B cell (primary cell): Measurements from ENCODE around the gene TBXAS1. TPM values are rescaled to one million over a fixed set of nuclear protein-coding genes. Genes with fewer than 3 reads are reported as not detected.

Experiments used
- ATAC-seq: fragments of 200-7000 bp; cut with Tn5 transposase; one replicate; pipeline ENCODE4 v1.10.0; 2021; ENCODE audit warnings: low read depth, mild to moderate bottlenecking, moderate number of reproducible peaks, moderate library complexity
- CTCF ChIA-PET: fragments of 350-600 bp; sonication (Branson Sonifier 250); formaldehyde crosslinking; loops from one replicate; lab custom pipeline; 2021; ENCODE audit warnings: antibody characterized with exemption, inconsistent platforms; lab: Charles Lee
- POLR2A ChIA-PET: fragments of 350-600 bp; sonication (Branson Sonifier 250); formaldehyde crosslinking; loops from one replicate; lab custom pipeline; 2021; ENCODE audit warnings: antibody characterized with exemption; lab: Charles Lee
- DNase-seq: peaks from one replicate; pipeline ENCODE4 v3.0.0; 2013
- H2AFZ ChIP-seq: 2 replicates; pipeline ENCODE4 v1.6.1; 2012; ENCODE audit warnings: mild to moderate bottlenecking, low read depth, low read length; ENCODE audit not compliant: insufficient read depth, poor library complexity, severe bottlenecking
- H3K27ac ChIP-seq, 2 donors: 1 replicate in 1 of 2; 2 replicates in 1 of 2; pipeline ENCODE4 v1.5.1; 2012 to 2013; ENCODE audit warnings: low read length in 2 of 2, mild to moderate bottlenecking in 2 of 2, moderate library complexity in 1 of 2
- H3K27me3 ChIP-seq, 4 experiments: fragments of 200-600 bp in 1 of 4; sonication (generic) in 1 of 4; replicated peaks in 1 of 4; 1 replicate in 2 of 4; 2 replicates in 2 of 4; pipeline versions ENCODE4 v1.6.1 to v1.7.0; 2013 to 2016; ENCODE audit warnings: low read length in 3 of 4, mild to moderate bottlenecking in 2 of 4, mixed read lengths in 1 of 4, moderate library complexity in 1 of 4; ENCODE audit not compliant: insufficient read depth in 4 of 4, control insufficient read depth in 3 of 4; ENCODE audit errors: control extremely low read depth in 1 of 4
- H3K36me3 ChIP-seq, 2 experiments: replicated peaks in 1 of 2; 1 replicate in 1 of 2; 2 replicates in 1 of 2; pipeline versions ENCODE4 v1.6.1 to v1.7.1; 2013; ENCODE audit warnings: low read length in 1 of 2; ENCODE audit not compliant: insufficient read depth in 2 of 2, control insufficient read depth in 1 of 2; ENCODE audit errors: control extremely low read depth in 1 of 2, extremely low read depth in 1 of 2
- H3K4me1 ChIP-seq, 2 donors: fragments of 200-600 bp in 1 of 2; sonication (generic) in 1 of 2; 1 replicate in 1 of 2; 2 replicates in 1 of 2; pipeline versions ENCODE4 v1.5.1 to v1.6.1; 2013 to 2017; ENCODE audit warnings: low read length in 2 of 2; ENCODE audit not compliant: control insufficient read depth in 2 of 2, insufficient read depth in 2 of 2
- H3K4me2 ChIP-seq: replicated peaks from 2 replicates; pipeline ENCODE3; 2012; ENCODE audit warnings: mild to moderate bottlenecking, low read depth, low read length; ENCODE audit not compliant: poor library complexity, severe bottlenecking
- H3K4me3 ChIP-seq, 5 experiments: fragments of 200-600 bp in 1 of 5; sonication (generic) in 1 of 5; 1 replicate in 3 of 5; 2 replicates in 2 of 5; pipeline versions ENCODE4 v1.5.1 to v1.7.0; 2011 to 2016; ENCODE audit warnings: low read length in 4 of 5, mild to moderate bottlenecking in 4 of 5, low read depth in 2 of 5, control low read depth in 1 of 5, moderate library complexity in 1 of 5; ENCODE audit not compliant: insufficient read depth in 1 of 5; ENCODE audit errors: control extremely low read depth in 1 of 5, extremely low read depth in 1 of 5
- H3K79me2 ChIP-seq: fragments of 200-600 bp; sonication (generic); one replicate; pipeline ENCODE4 v1.6.0; 2016; ENCODE audit warnings: low read length; ENCODE audit not compliant: control insufficient read depth, insufficient read depth
- H3K9ac ChIP-seq: fragments of 200-600 bp; sonication (generic); 2 replicates; pipeline ENCODE4 v1.6.1; 2017; ENCODE audit warnings: mild to moderate bottlenecking, low read length, moderate library complexity
- H3K9me3 ChIP-seq, 3 donors: one replicate each; pipeline versions ENCODE4 v1.6.1 to v1.7.1; 2013; ENCODE audit warnings: low read length in 2 of 3; ENCODE audit not compliant: control insufficient read depth in 2 of 3, insufficient read depth in 1 of 3; ENCODE audit errors: control extremely low read depth in 1 of 3
- H4K20me1 ChIP-seq: 2 replicates; pipeline ENCODE4 v1.6.0; 2012; ENCODE audit warnings: mild to moderate bottlenecking, low read length; ENCODE audit not compliant: insufficient read depth, control insufficient read depth, poor library complexity, severe bottlenecking
- H3K27ac Mint-ChIP-seq: one replicate; pipeline ENCODE4 v1.8.0; 2021; ENCODE audit warnings: mixed read lengths
- H3K27me3 Mint-ChIP-seq: one replicate; pipeline ENCODE4 v1.8.0; 2021; ENCODE audit warnings: mixed read lengths
- H3K4me1 Mint-ChIP-seq: one replicate; pipeline ENCODE4 v1.8.0; 2021; ENCODE audit warnings: mixed read lengths
- H3K4me3 Mint-ChIP-seq: one replicate; pipeline ENCODE4 v1.8.0; 2021; ENCODE audit warnings: mixed read lengths
- H3K9me3 Mint-ChIP-seq: one replicate; pipeline ENCODE4 v1.8.0; 2022; ENCODE audit warnings: mixed read lengths; ENCODE audit not compliant: insufficient read depth
- EZH2 ChIP-seq: IDR thresholded peaks from 2 replicates; pipeline ENCODE4 v1.6.1; 2012; ENCODE audit warnings: borderline replicate concordance, low read depth, mild to moderate bottlenecking, moderate library complexity, low read length; ENCODE audit not compliant: insufficient read depth, poor library complexity, severe bottlenecking
- WGBS: methylation state at CpG from one replicate; pipeline ENCODE4 v1.1.5; 2013; ENCODE audit warnings: missing lambda C conversion rate; ENCODE audit not compliant: insufficient coverage; 5-methylcytosine and 5-hydroxymethylcytosine counted together
- intact Hi-C: fragments of 100-400 bp; cut with micrococcal nuclease; formaldehyde crosslinking; loops from one replicate; pipeline ENCODE4 v1.10.0; 2022
- polyA plus RNA-seq: library from polyadenylated mRNA; depleted of rRNA; stranded (reverse); fragments of >200 nt; gene quantifications from 2 replicates; pipeline ENCODE4 v1.2.3, GENCODE V29; 2012
- total RNA-seq, 2 donors: library from RNA; stranded (reverse); fragments of 120-200 nt in 1 of 2; gene quantifications; 1 replicate in 1 of 2; 2 replicates in 1 of 2; pipeline versions ENCODE4 v1.2.3 to v1.2.4, GENCODE V29; 2013 to 2022
- TF ChIP-seq, protein P1 (sequence below): fragments of 200-600 bp; IDR thresholded peaks from one replicate; pipeline ENCODE4 v1.8.0; 2022; ENCODE audit warnings: antibody characterized with exemption, mild to moderate bottlenecking

The TBXAS1 gene
- total and polyA plus RNA-seq, 2 donors (not counting 1 experiment from before 2014, with no cell fraction given), result 8.1 to 21.0 TPM

GRCh38 chr7:140056431-140057142, 227.5 kb downstream of the TBXAS1 start:
- DNase-seq (no peak), ATAC-seq (no peak)
- Histone ChIP-seq H3K36me3 (peaks cover 0 to 34% of the 10 kb centered on the region in 2 experiments), H3K4me1 (peaks cover 46 to 47% of the 10 kb centered on the region in 2 donors), H4K20me1 (peaks cover 51% of the 10 kb centered on the region), H3K27me3 (no peaks in the 10 kb centered on the region), H3K27ac (peak overlapping the region in 1 of 2 donors; percentile 81), H3K4me3 (no peak overlapping the region), H3K9ac (no peak overlapping the region), H3K79me2 (peaks cover 74% of the 10 kb centered on the region), H3K4me2 (no peak overlapping the region), H3K9me3 (no peaks in the 10 kb centered on the region), H2AFZ (no peak overlapping the region)
- no peak for TF ChIP-seq EZH2
- TF ChIP-seq, protein P1, sequence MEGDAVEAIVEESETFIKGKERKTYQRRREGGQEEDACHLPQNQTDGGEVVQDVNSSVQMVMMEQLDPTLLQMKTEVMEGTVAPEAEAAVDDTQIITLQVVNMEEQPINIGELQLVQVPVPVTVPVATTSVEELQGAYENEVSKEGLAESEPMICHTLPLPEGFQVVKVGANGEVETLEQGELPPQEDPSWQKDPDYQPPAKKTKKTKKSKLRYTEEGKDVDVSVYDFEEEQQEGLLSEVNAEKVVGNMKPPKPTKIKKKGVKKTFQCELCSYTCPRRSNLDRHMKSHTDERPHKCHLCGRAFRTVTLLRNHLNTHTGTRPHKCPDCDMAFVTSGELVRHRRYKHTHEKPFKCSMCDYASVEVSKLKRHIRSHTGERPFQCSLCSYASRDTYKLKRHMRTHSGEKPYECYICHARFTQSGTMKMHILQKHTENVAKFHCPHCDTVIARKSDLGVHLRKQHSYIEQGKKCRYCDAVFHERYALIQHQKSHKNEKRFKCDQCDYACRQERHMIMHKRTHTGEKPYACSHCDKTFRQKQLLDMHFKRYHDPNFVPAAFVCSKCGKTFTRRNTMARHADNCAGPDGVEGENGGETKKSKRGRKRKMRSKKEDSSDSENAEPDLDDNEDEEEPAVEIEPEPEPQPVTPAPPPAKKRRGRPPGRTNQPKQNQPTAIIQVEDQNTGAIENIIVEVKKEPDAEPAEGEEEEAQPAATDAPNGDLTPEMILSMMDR, result no peak
- intact Hi-C loops, result no loop called here
- CTCF ChIA-PET, result no interaction called here
- no peaks in the 10 kb centered on the region for H3K27me3 Mint-ChIP-seq
- H3K4me1 Mint-ChIP-seq, result peaks cover 85% of the 10 kb centered on the region
- H3K4me3 Mint-ChIP-seq, result no peak overlapping the region
- peak overlapping the region; percentile 59 for H3K27ac Mint-ChIP-seq
- H3K9me3 Mint-ChIP-seq, result no peaks in the 10 kb centered on the region
- WGBS, result 95% methylated on average over 2 of the region's 5 CpGs
- POLR2A ChIA-PET, result interaction anchor here (0.6 kb wide), 1 partner anchor 1498 kb away, joined by 5 read pairs; no protein-coding TSS in a partner anchor

- H3K27me3 ChIP-seq, result no peaks in the 10 kb centered on the region
- Mint-ChIP-seq H3K4me1 (peaks cover 84% of the 10 kb centered on the region), H3K9me3 (no peaks in the 10 kb centered on the region), H3K27ac (peak overlapping the region; percentile 68), H3K4me3 (no peak overlapping the region), H3K27me3 (no peaks in the 10 kb centered on the region)
- H3K9me3 ChIP-seq, result no peaks in the 10 kb centered on the region
- H3K9ac ChIP-seq, result no peak overlapping the region
- POLR2A ChIA-PET, result no interaction called here
- H4K20me1 ChIP-seq, result peaks cover 55% of the 10 kb centered on the region
- ATAC-seq (no peak), DNase-seq (no peak)
- intact Hi-C loops, result no loop called here
- no peak overlapping the region for H3K4me3 ChIP-seq
- no peak overlapping the region for H2AFZ ChIP-seq
- H3K4me2 ChIP-seq, result no peak overlapping the region
- CTCF ChIA-PET, result no interaction called here
- H3K4me1 ChIP-seq, result peaks cover 47 to 50% of the 10 kb centered on the region in 2 donors
- H3K79me2 ChIP-seq, result peaks cover 76% of the 10 kb centered on the region
- H3K36me3 ChIP-seq, result peaks cover 0 to 34% of the 10 kb centered on the region in 2 experiments
- H3K27ac ChIP-seq, result peak overlapping the region in 1 of 2 donors; percentile 81
- WGBS, result 100% methylated on average over 3 of the region's 3 CpGs
- TF ChIP-seq EZH2, result no peak
- TF ChIP-seq, protein P1, result no peak
Measured at GRCh38 chr7:140057143-140057535, 228.1 kb downstream of the TBXAS1 start.
